Breast epithelium (tissue), 4 donors: ENCODE measurements around the gene MBP. TPM values are rescaled to one million over a fixed set of nuclear protein-coding genes. Genes with fewer than 3 reads are reported as not detected.

Experiments used
- DNase-seq, 2 donors: peaks; one replicate each; pipeline ENCODE4 v3.0.0-alpha.2; 2019; ENCODE audit warnings: low spot score in 2 of 2
- H3K27ac ChIP-seq, 2 donors: fragments of 200-600 bp; sonication (generic) in 1 of 2; one replicate each; pipeline ENCODE4 v1.5.1; 2016 to 2019; ENCODE audit warnings: mild to moderate bottlenecking in 1 of 2
- H3K27me3 ChIP-seq, 2 donors: fragments of 200-600 bp; sonication (generic) in 1 of 2; one replicate each; pipeline versions ENCODE4 v1.5.1 to v1.6.0; 2017 to 2019; ENCODE audit warnings: control low read depth in 1 of 2, mild to moderate bottlenecking in 1 of 2
- H3K36me3 ChIP-seq: fragments of 200-600 bp; one replicate; pipeline ENCODE4 v1.5.1; 2019
- H3K4me1 ChIP-seq, 2 donors: fragments of 200-600 bp; sonication (generic); one replicate each; pipeline ENCODE4 v1.5.1; 2016 to 2019; ENCODE audit warnings: control low read depth in 1 of 2
- H3K4me3 ChIP-seq, 3 donors: fragments of 200-600 bp; sonication (generic); 1 replicate in 2 of 3; 2 replicates in 1 of 3; pipeline ENCODE4 v1.5.1; 2016 to 2019; ENCODE audit warnings: mild to moderate bottlenecking in 3 of 3, moderate library complexity in 2 of 3
- H3K9me3 ChIP-seq, 2 donors: fragments of 200-600 bp; sonication (generic) in 1 of 2; one replicate each; pipeline ENCODE4 v1.5.1; 2016 to 2019; ENCODE audit warnings: control low read depth in 1 of 2
- CTCF ChIP-seq, 3 donors: fragments of 450-650 bp; IDR thresholded peaks; one replicate each; pipeline ENCODE4 v1.5.1; 2016 to 2017; ENCODE audit warnings: antibody characterized with exemption in 3 of 3, mild to moderate bottlenecking in 3 of 3, moderate library complexity in 3 of 3
- POLR2A ChIP-seq: fragments of 450-650 bp; IDR thresholded peaks from one replicate; pipeline ENCODE4 v1.6.1; 2016; ENCODE audit warnings: antibody characterized with exemption, mild to moderate bottlenecking, moderate library complexity
- POLR2AphosphoS5 ChIP-seq, 3 donors: sonication (generic); formaldehyde crosslinking; IDR thresholded peaks; one replicate each; pipeline ENCODE4 v1.6.1; 2017; ENCODE audit warnings: antibody characterized with exemption in 3 of 3
- intact Hi-C: fragments of 100-400 bp; cut with DNase I; formaldehyde crosslinking; loops from one replicate; pipeline ENCODE4 v1.15.1; 2023; ENCODE audit warnings: low total_unique reads
- total RNA-seq, 3 donors: library from RNA; depleted of rRNA; stranded (reverse); fragments of >200 nt; gene quantifications; one replicate each; pipeline ENCODE4 v1.1.0, GENCODE V29; 2016

MBP gene
- total RNA-seq, 3 donors from 2014 or later = 27.2 to 46.2 (median 32.4) TPM

- Histone ChIP-seq H3K27ac (no peak overlapping the region), H3K36me3 (no peaks in the 10 kb centered on the region), H3K27me3 (no peaks in the 10 kb centered on the region), H3K4me1 (peaks cover 0 to 3% of the 10 kb centered on the region in 2 donors), H3K9me3 (no peaks in the 10 kb centered on the region), H3K4me3 (no peak overlapping the region)
- TF ChIP-seq CTCF (IDR thresholded peaks at IDR 0.05) = no peak
- no peak for TF ChIP-seq POLR2AphosphoS5 (IDR thresholded peaks at IDR 0.05)
- no peak for TF ChIP-seq POLR2A
- no peak for DNase-seq
- intact Hi-C loops = no loop called here
Measured at GRCh38 chr18:77093586-77093985, 39.0 kb downstream of the MBP start.

GRCh38 chr18:77093067-77093430, 39.5 kb downstream of the MBP start:
- no peaks in the 10 kb centered on the region for H3K9me3 ChIP-seq
- DNase-seq = no peak
- H3K4me3 ChIP-seq = no peak overlapping the region
- H3K4me1 ChIP-seq = no peaks in the 10 kb centered on the region
- intact Hi-C loops = no loop called here
- no peak for TF ChIP-seq CTCF (IDR thresholded peaks at IDR 0.05)
- no peak for TF ChIP-seq POLR2A
- TF ChIP-seq POLR2AphosphoS5 (IDR thresholded peaks at IDR 0.05) = no peak
- no peaks in the 10 kb centered on the region for H3K27me3 ChIP-seq
- no peaks in the 10 kb centered on the region for H3K36me3 ChIP-seq
- H3K27ac ChIP-seq = no peak overlapping the region

- Histone ChIP-seq H3K4me1 (peaks cover 3 to 4% of the 10 kb centered on the region in 2 donors), H3K27ac (no peak overlapping the region), H3K36me3 (no peaks in the 10 kb centered on the region), H3K27me3 (no peaks in the 10 kb centered on the region), H3K4me3 (no peak overlapping the region), H3K9me3 (no peaks in the 10 kb centered on the region)
- DNase-seq = no peak
- intact Hi-C loops = no loop called here
- TF ChIP-seq POLR2A (no peak), CTCF (IDR thresholded peaks at IDR 0.05) (no peak), POLR2AphosphoS5 (IDR thresholded peaks at IDR 0.05) (no peak)
Measured at GRCh38 chr18:77092104-77093066, 40.2 kb downstream of the MBP start.

- Histone ChIP-seq H3K27me3 (no peaks in the 10 kb centered on the region), H3K36me3 (no peaks in the 10 kb centered on the region), H3K9me3 (no peaks in the 10 kb centered on the region), H3K4me3 (no peak overlapping the region), H3K27ac (no peak overlapping the region), H3K4me1 (peaks cover 6 to 7% of the 10 kb centered on the region in 2 donors)
- DNase-seq = no peak
- TF ChIP-seq POLR2AphosphoS5 (IDR thresholded peaks at IDR 0.05) (no peak), POLR2A (no peak)
- intact Hi-C loops = no loop called here
Measured at GRCh38 chr18:77091366-77091765, 41.2 kb downstream of the MBP start.

- Histone ChIP-seq H3K4me3 (no peak overlapping the region), H3K27me3 (no peaks in the 10 kb centered on the region), H3K36me3 (no peaks in the 10 kb centered on the region), H3K27ac (peak overlapping the region in 1 of 2 donors; percentile 7), H3K4me1 (peaks cover 6 to 7% of the 10 kb centered on the region in 2 donors), H3K9me3 (no peaks in the 10 kb centered on the region)
- TF ChIP-seq POLR2A = no peak
- no peak for TF ChIP-seq POLR2AphosphoS5 (IDR thresholded peaks at IDR 0.05)
- TF ChIP-seq CTCF (IDR thresholded peaks at IDR 0.05) = no peak
- no peak for DNase-seq
- intact Hi-C loops = no loop called here
Measured at GRCh38 chr18:77090546-77091174, 41.9 kb downstream of the MBP start.
